A549 (cell line): ENCODE measurements around the gene GNG2. TPM values are rescaled to one million over a fixed set of nuclear protein-coding genes. Genes with fewer than 3 reads are reported as not detected.
A peak's percentile ranks its signal among the peaks of the same experiment; 100 is the strongest.

ENCODE experiments used
- ATAC-seq, 2 experiments: fragments of 200-7000 bp in 1 of 2; fragments of >200 bp in 1 of 2; cut with Nextera tagmentation in 1 of 2; cut with Tn5 transposase in 1 of 2; 3 replicates each; pipeline versions ENCODE4 v1.8.0 to v1.9.1; 2018 to 2020; ENCODE audit warnings: mild to moderate bottlenecking in 1 of 2, moderate library complexity in 1 of 2
- CTCF ChIA-PET: fragments of 300-600 bp; sonication (Branson Sonifier 250); formaldehyde crosslinking; extraction: SDS; loops from one replicate; lab custom pipeline; 2021; ENCODE audit warnings: antibody characterized with exemption, inconsistent platforms; lab: Yijun Ruan, JAX
- POLR2A ChIA-PET: fragments of 350-600 bp; formaldehyde crosslinking; extraction: SDS; loops from one replicate; lab custom pipeline; 2021; ENCODE audit warnings: antibody characterized with exemption, inconsistent platforms; lab: Yijun Ruan, JAX
- DNase-seq, 2 experiments: peaks; one replicate each; pipeline versions ENCODE4 v3.0.0 to v3.0.0-alpha.2; 2011 to 2016; ENCODE audit warnings: low read depth in 1 of 2, low spot score in 1 of 2
- FAIRE-seq: peaks from 2 replicates; lab custom pipeline; 2011; peaks lifted over from hg19 to GRCh38; lab: Jason Lieb, UNC
- H3K27ac ChIP-seq, 2 experiments: fragments of >200 bp; sonication (Bioruptor Twin); formaldehyde crosslinking; 3 replicates each; pipeline ENCODE4 v1.5.1; 2016 to 2017
- H3K4me1 ChIP-seq: fragments of >200 bp; sonication (Bioruptor Twin); formaldehyde crosslinking; 3 replicates; pipeline ENCODE4 v1.6.1; 2016
- H3K4me2 ChIP-seq: fragments of >200 bp; sonication (Bioruptor Twin); formaldehyde crosslinking; 3 replicates; pipeline ENCODE4 v1.6.1; 2016
- H3K4me3 ChIP-seq: fragments of >200 bp; sonication (Bioruptor Twin); formaldehyde crosslinking; 3 replicates; pipeline ENCODE4 v1.5.1; 2016
- H3K9me3 ChIP-seq: fragments of >200 bp; sonication (Bioruptor Twin); formaldehyde crosslinking; 3 replicates; pipeline ENCODE4 v1.6.1; 2016
- BCL3 ChIP-seq: fragments of >200 bp; sonication (Bioruptor Twin); formaldehyde crosslinking; IDR thresholded peaks from 3 replicates; pipeline ENCODE4 v1.6.1; 2016
- BHLHE40 ChIP-seq: IDR thresholded peaks from 2 replicates; pipeline ENCODE4 v1.6.1; 2012; ENCODE audit warnings: low read depth, low read length, inconsistent platforms
- CEBPB ChIP-seq, 2 experiments: fragments of >200 bp in 1 of 2; sonication (Bioruptor Twin) in 1 of 2; formaldehyde crosslinking in 1 of 2; IDR thresholded peaks; 2 replicates each; pipeline ENCODE4 v1.6.1; 2012 to 2016
- FOSL2 ChIP-seq, 2 experiments: fragments of 450-650 bp in 1 of 2; fragments of >200 bp in 1 of 2; sonication (Bioruptor Twin) in 1 of 2; formaldehyde crosslinking; IDR thresholded peaks; 2 replicates each; pipeline versions ENCODE4 v1.5.0 to v1.6.1; 2016 to 2020; ENCODE audit warnings: mild to moderate bottlenecking in 1 of 2, moderate library complexity in 1 of 2
- HDAC2 ChIP-seq: fragments of 200-600 bp; sonication (generic); IDR thresholded peaks from 2 replicates; pipeline ENCODE4 v1.6.1; 2016
- HEYL ChIP-seq: fragments of 250-450 bp; sonication (Bioruptor Pico); IDR thresholded peaks from 2 replicates; pipeline ENCODE4 v1.8.0; 2021; ENCODE audit warnings: mild to moderate bottlenecking, moderate library complexity
- HOXA7 ChIP-seq: fragments of 250-450 bp; sonication (Bioruptor Pico); IDR thresholded peaks from 2 replicates; pipeline ENCODE4 v1.5.0; 2020; ENCODE audit warnings: mild to moderate bottlenecking, moderate library complexity
- JUN ChIP-seq, 2 experiments: fragments of >200 bp; sonication (Bioruptor Twin); formaldehyde crosslinking; IDR thresholded peaks; 2 replicates in 1 of 2; 3 replicates in 1 of 2; pipeline ENCODE4 v1.6.1; 2016 to 2017
- KDM5A ChIP-seq: fragments of 200-600 bp; sonication (generic); IDR thresholded peaks from 2 replicates; pipeline ENCODE4 v1.6.1; 2016; ENCODE audit warnings: antibody characterized with exemption, mild to moderate bottlenecking
- MAFK ChIP-seq: fragments of 450-650 bp; IDR thresholded peaks from 2 replicates; pipeline ENCODE4 v1.6.1; 2014; ENCODE audit not compliant: partially characterized antibody
- MAZ ChIP-seq: fragments of 150-350 bp; IDR thresholded peaks from 2 replicates; pipeline ENCODE4 v1.6.1; 2014; ENCODE audit warnings: antibody characterized with exemption, low read depth, low read length, borderline replicate concordance
- NFE2L2 ChIP-seq: fragments of 150-350 bp; conservative IDR thresholded peaks from 2 replicates; pipeline ENCODE4 v1.6.1; 2014; ENCODE audit warnings: low read length
- PBX3 ChIP-seq: IDR thresholded peaks from 2 replicates; pipeline ENCODE4 v1.6.1; 2012
- PHF8 ChIP-seq: fragments of 200-600 bp; sonication (generic); IDR thresholded peaks from 2 replicates; pipeline ENCODE4 v1.6.1; 2016; ENCODE audit warnings: low read depth, mild to moderate bottlenecking, antibody characterized with exemption, moderate library complexity, borderline replicate concordance
- POLR2A ChIP-seq: IDR thresholded peaks from 2 replicates; pipeline ENCODE4 v1.6.1; 2012; ENCODE audit warnings: mild to moderate bottlenecking, low read length
- SMC3 ChIP-seq: fragments of >200 bp; sonication (Bioruptor Twin); formaldehyde crosslinking; IDR thresholded peaks from 3 replicates; pipeline ENCODE4 v1.6.1; 2018; ENCODE audit warnings: inconsistent platforms
- ZSCAN20 ChIP-seq: fragments of 250-450 bp; sonication (Bioruptor Pico); IDR thresholded peaks from 2 replicates; pipeline ENCODE4 v1.8.0; 2022; ENCODE audit warnings: mild to moderate bottlenecking, moderate library complexity
- WGBS: methylation state at CpG from one replicate; pipeline ENCODE4 v1.1.6; 2017; ENCODE audit errors: missing lambda C conversion rate; 5-methylcytosine and 5-hydroxymethylcytosine counted together
- polyA plus RNA-seq, 4 experiments: library from polyadenylated mRNA; depleted of rRNA in 3 of 4; stranded (reverse); fragments of >200 nt; fragmentation: RNase III in 1 of 4; extraction: RNeasy Plus Mini Kit Qiagen cat#74134 plus additional on column Dnase treatment in 1 of 4; gene quantifications; 2 replicates in 3 of 4; 3 replicates in 1 of 4; pipeline ENCODE4 v1.2.3, GENCODE V29; 2011 to 2017
- TF ChIP-seq, protein P1 (sequence below): IDR thresholded peaks from 2 replicates; pipeline ENCODE4 v1.6.1; 2012
- TF ChIP-seq, protein P2 (sequence below): IDR thresholded peaks from 2 replicates; pipeline ENCODE4 v1.6.1; 2012; ENCODE audit warnings: low read depth, borderline replicate concordance

Gene GNG2
- polyA plus RNA-seq, 2 of the 4 experiments (the other 2 are of a cell fraction), result 2.1 to 3.0 TPM

DNA sequence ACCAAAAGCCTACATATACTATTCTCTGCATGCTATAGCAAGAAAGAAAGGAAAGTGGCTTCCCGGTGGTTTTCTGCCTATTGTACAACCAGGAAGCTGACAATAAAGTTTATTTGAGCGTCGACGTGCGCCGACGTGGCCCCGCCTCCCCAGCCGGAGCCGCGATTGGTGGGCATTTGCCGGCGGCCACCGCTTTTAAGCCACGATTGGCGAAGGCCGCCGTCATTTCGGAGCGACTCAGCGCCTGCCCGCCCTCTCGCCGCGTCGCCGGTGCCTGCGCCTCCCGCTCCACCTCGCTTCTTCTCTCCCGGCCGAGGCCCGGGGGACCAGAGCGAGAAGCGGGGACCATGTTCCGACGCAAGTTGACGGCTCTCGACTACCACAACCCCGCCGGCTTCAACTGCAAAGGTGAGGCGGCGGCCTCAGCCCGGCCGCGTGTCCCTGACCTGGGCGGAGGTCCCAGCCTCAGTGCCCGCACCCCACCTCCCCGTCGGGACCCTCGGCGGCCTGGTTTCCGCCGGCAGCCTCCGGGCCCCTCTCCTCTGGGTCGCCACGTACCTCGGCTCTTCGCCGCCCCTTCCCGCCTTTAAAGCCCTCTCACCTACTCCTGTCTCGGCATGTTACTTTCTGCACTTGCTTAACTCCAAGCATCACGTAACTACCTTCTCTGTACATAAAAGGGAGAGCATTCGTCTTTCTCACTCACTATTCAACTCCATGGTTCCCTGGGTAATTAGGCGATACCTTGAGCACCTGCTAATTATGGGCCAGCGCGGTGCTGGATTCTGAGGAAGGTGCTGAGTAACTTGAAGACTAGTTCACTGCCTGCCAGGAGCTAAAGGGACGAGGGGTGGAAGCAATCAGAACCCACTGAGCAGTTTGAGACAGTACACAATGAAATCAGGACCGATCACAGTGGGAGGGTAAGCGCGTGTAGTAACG, 129.2 kb downstream of the GNG2 start, which contains the start of gene RTRAF:
Gene RTRAF (plus strand): TSS at position 254 of the 942 bp plus-strand sequence. CDS start 94 bp downstream, at position 348.
- Histone ChIP-seq H3K4me1 (peaks cover 12% of the 10 kb centered on the region; the same call in 2 of the 3 replicates), H3K4me2 (peak within 1 kb of the TSS; percentile 77), H3K4me3 (peak within 1 kb of the TSS; percentile 86), H3K27ac (peak within 1 kb of the TSS; percentile 83 to 92), H3K9me3 (no peaks in the 10 kb centered on the region)
- DNase-seq (peak; percentile 79 to 94), FAIRE-seq (no peak), ATAC-seq (peak; percentile 98 to 99)
- ChIA-PET POLR2A (no interaction called here), CTCF (interaction anchor here (3.2 kb wide), 1 partner anchor 10 kb away, joined by 15 read pairs; no protein-coding TSS in a partner anchor)
- peak; percentile 88; the same call in 1 of the 2 replicates for TF ChIP-seq PHF8
- peak; percentile 64 to 86 for TF ChIP-seq JUN (IDR thresholded peaks at IDR 0.05)
- TF ChIP-seq, protein P1, sequence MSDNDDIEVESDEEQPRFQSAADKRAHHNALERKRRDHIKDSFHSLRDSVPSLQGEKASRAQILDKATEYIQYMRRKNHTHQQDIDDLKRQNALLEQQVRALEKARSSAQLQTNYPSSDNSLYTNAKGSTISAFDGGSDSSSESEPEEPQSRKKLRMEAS, result peak; percentile 70
- 0 out of 2 replicates have a peak, but pooled peaks have one; percentile 14 for TF ChIP-seq MAZ
- no peak for TF ChIP-seq NFE2L2
- TF ChIP-seq CEBPB (IDR thresholded peaks at IDR 0.05), result 0 out of 4 replicates have a peak, but pooled peaks of 1 of the 2 experiments have one; percentile 2
- TF ChIP-seq, protein P2, sequence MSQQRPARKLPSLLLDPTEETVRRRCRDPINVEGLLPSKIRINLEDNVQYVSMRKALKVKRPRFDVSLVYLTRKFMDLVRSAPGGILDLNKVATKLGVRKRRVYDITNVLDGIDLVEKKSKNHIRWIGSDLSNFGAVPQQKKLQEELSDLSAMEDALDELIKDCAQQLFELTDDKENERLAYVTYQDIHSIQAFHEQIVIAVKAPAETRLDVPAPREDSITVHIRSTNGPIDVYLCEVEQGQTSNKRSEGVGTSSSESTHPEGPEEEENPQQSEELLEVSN, result peak; percentile 43; the same call in 1 of the 2 replicates
- peak; percentile 89 for TF ChIP-seq PBX3
- no peak for TF ChIP-seq HOXA7 (CRISPR knock-in tag)
- peak; percentile 60 for TF ChIP-seq KDM5A
- TF ChIP-seq POLR2A, result peak; percentile 78
- TF ChIP-seq BCL3, result 0 out of 3 replicates have a peak, but pooled peaks have one; percentile 28
- TF ChIP-seq HEYL (CRISPR knock-in tag), result no peak
- WGBS, result 1% methylated on average over 39 of the region's 72 CpGs

- peaks cover 12% of the 10 kb centered on the region; the same call in 2 of the 3 replicates for H3K4me1 ChIP-seq
- peak overlapping the region; percentile 86 for H3K4me3 ChIP-seq
- DNase-seq (no peak), FAIRE-seq (no peak), ATAC-seq (no peak)
- no peak for TF ChIP-seq PBX3
- no peak for TF ChIP-seq BHLHE40
- no peak for TF ChIP-seq FOSL2 (IDR thresholded peaks at IDR 0.05)
- TF ChIP-seq FOSL2 (CRISPR knock-in tag; IDR thresholded peaks at IDR 0.05), result no peak
- no peak for TF ChIP-seq SMC3
- TF ChIP-seq BCL3, result no peak
- no peak for TF ChIP-seq MAFK
- TF ChIP-seq KDM5A, result no peak
- no peak for TF ChIP-seq HDAC2
- no peak for TF ChIP-seq ZSCAN20 (CRISPR knock-in tag)
- ChIA-PET POLR2A (no interaction called here), CTCF (interaction anchor here (0.6 to 3.2 kb wide), 2 partner anchors 11 to 53 kb away, joined by 3 to 15 read pairs; no protein-coding TSS in a partner anchor)
- H3K27ac ChIP-seq, result peak overlapping the region; percentile 83 to 92; a peak in 5 of 6 replicates
- 38% methylated on average over 3 of the region's 3 CpGs for WGBS
- peak overlapping the region; percentile 77 for H3K4me2 ChIP-seq
- no peaks in the 10 kb centered on the region for H3K9me3 ChIP-seq
Observed at GRCh38 chr14:51990488-51990887, 130.1 kb downstream of the GNG2 start.
